Measurements from ENCODE around the gene NSUN3. TPM values are rescaled to one million over a fixed set of nuclear protein-coding genes. Genes with fewer than 3 reads are reported as not detected.

The NSUN3 gene
- total RNA-seq, 1 experiment from 2014 or later = 14.4 TPM

DNA sequence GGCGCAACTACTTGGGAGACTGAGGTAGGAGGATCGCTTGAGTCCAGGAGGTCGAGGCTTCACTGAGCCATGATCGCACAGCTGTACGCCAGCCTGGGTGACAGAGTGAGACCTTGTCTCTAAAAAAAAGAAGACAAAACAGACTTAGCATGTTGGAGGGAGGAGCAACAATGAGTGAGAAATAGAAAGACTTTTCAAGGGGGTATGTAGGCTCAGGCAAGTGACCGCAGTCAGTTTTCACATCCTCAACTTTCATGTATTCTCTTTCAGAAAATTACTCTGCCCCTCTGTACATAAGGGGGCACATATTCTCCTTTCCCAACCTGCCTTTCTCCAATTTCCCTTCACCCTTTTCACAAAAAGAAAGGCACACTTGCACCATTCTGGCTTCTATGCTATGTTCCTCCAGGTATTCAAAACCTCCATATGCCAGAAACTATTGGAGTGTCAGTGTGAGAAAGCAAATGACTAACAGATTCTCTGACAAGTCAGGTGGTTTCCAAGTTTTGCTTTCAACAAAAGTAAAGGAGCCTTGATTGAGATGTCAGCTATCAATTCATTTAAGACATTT lies 7.6 kb downstream of the NSUN3 start:
- TF ChIP-seq TCF7L2 (IDR thresholded peaks at IDR 0.05; ENCODE audit: low read depth, low read length) (no peak), SIN3A (IDR thresholded peaks at IDR 0.05; ENCODE audit: borderline replicate concordance, insufficient read depth, low read depth, low read length) (no peak), POLR2AphosphoS5 (IDR thresholded peaks at IDR 0.05; ENCODE audit: low read depth, low read length) (no peak)
- TF ChIP-seq, protein P1, sequence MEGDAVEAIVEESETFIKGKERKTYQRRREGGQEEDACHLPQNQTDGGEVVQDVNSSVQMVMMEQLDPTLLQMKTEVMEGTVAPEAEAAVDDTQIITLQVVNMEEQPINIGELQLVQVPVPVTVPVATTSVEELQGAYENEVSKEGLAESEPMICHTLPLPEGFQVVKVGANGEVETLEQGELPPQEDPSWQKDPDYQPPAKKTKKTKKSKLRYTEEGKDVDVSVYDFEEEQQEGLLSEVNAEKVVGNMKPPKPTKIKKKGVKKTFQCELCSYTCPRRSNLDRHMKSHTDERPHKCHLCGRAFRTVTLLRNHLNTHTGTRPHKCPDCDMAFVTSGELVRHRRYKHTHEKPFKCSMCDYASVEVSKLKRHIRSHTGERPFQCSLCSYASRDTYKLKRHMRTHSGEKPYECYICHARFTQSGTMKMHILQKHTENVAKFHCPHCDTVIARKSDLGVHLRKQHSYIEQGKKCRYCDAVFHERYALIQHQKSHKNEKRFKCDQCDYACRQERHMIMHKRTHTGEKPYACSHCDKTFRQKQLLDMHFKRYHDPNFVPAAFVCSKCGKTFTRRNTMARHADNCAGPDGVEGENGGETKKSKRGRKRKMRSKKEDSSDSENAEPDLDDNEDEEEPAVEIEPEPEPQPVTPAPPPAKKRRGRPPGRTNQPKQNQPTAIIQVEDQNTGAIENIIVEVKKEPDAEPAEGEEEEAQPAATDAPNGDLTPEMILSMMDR (IDR thresholded peaks at IDR 0.05) = no peak
- TF ChIP-seq, protein P2, sequence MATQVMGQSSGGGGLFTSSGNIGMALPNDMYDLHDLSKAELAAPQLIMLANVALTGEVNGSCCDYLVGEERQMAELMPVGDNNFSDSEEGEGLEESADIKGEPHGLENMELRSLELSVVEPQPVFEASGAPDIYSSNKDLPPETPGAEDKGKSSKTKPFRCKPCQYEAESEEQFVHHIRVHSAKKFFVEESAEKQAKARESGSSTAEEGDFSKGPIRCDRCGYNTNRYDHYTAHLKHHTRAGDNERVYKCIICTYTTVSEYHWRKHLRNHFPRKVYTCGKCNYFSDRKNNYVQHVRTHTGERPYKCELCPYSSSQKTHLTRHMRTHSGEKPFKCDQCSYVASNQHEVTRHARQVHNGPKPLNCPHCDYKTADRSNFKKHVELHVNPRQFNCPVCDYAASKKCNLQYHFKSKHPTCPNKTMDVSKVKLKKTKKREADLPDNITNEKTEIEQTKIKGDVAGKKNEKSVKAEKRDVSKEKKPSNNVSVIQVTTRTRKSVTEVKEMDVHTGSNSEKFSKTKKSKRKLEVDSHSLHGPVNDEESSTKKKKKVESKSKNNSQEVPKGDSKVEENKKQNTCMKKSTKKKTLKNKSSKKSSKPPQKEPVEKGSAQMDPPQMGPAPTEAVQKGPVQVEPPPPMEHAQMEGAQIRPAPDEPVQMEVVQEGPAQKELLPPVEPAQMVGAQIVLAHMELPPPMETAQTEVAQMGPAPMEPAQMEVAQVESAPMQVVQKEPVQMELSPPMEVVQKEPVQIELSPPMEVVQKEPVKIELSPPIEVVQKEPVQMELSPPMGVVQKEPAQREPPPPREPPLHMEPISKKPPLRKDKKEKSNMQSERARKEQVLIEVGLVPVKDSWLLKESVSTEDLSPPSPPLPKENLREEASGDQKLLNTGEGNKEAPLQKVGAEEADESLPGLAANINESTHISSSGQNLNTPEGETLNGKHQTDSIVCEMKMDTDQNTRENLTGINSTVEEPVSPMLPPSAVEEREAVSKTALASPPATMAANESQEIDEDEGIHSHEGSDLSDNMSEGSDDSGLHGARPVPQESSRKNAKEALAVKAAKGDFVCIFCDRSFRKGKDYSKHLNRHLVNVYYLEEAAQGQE (IDR thresholded peaks at IDR 0.05; ENCODE audit: insufficient read depth in 1 of 2, low read depth in 2 of 2, low read length in 1 of 2) = no peak

DNA sequence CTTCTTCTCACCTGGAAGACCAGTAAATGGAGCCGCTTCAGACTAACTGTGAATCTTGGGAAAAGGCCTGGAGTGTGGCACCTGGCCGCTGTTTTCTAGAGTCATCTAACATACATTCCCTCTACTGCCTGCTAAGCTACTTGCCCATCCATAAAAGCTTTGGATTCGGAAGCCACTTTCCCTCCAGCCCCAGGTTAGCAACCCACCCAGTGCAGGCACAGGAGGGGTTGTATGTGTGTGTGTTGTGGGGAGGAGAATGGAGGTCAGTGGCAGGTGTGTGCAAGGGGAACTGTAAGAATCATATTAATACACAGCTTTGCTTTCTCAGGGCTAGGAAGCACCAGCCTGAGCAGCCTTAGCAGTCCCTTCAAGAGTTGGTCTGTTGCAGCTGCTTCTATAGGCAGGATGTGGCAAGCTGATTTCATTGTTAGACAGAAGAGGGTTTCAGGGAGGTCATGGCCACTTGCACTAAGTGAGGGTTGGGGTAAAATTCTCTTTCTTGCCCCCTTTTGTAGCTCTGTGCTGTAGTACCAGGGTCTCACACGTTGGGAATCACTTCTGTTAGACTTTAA lies 8.9 kb downstream of the NSUN3 start:
- no peaks in the 10 kb centered on the region for H3K4me1 ChIP-seq (ENCODE audit: control insufficient read depth, insufficient read depth, low read length)
- no peak overlapping the region for H3K27ac ChIP-seq (ENCODE audit: low read length)
- H3K27me3 ChIP-seq (ENCODE audit: control insufficient read depth, insufficient read depth, low read length) = no peaks in the 10 kb centered on the region
- in situ Hi-C loops (cut with HindIII; ENCODE audit: low pct_unique_long_range_greater_than_20kb, low sequenced_read_pairs) (no loop called here), intact Hi-C loops (cut with micrococcal nuclease; ENCODE audit: unreplicated experiment) (no loop called here)
- ATAC-seq (no peak), DNase-seq (ENCODE audit: low read depth, low spot score) (no peak)
- BruUV-seq (replicated peaks) = no TSS peak
- ChIA-PET POLR2A (no interaction called here), CTCF (no interaction called here)
- TF ChIP-seq, protein P1 (IDR thresholded peaks at IDR 0.05) = no peak
- TF ChIP-seq POLR2AphosphoS5 (IDR thresholded peaks at IDR 0.05; ENCODE audit: low read depth, low read length) (no peak), TCF7L2 (IDR thresholded peaks at IDR 0.05; ENCODE audit: low read depth, low read length) (no peak), SIN3A (IDR thresholded peaks at IDR 0.05; ENCODE audit: borderline replicate concordance, insufficient read depth, low read depth, low read length) (no peak)
- TF ChIP-seq, protein P2 (IDR thresholded peaks at IDR 0.05; ENCODE audit: insufficient read depth in 1 of 2, low read depth in 2 of 2, low read length in 1 of 2) = no peak
- no peak overlapping the region for H3K4me3 ChIP-seq (ENCODE audit: low read depth in 2 of 2, low read length in 2 of 2)
- H3K36me3 ChIP-seq (ENCODE audit: control insufficient read depth, insufficient read depth, low read length) = no peaks in the 10 kb centered on the region
- H3K9me3 ChIP-seq (ENCODE audit: control insufficient read depth, insufficient read depth, low read depth, low read length) = no peaks in the 10 kb centered on the region

More for the DNA sequence above, 7.6 kb downstream of the NSUN3 start:
- DNase-seq (ENCODE audit: low read depth, low spot score) (no peak), ATAC-seq (no peak)
- Histone ChIP-seq H3K9me3 (ENCODE audit: control insufficient read depth, insufficient read depth, low read depth, low read length) (no peaks in the 10 kb centered on the region), H3K4me1 (ENCODE audit: control insufficient read depth, insufficient read depth, low read length) (no peaks in the 10 kb centered on the region), H3K27me3 (ENCODE audit: control insufficient read depth, insufficient read depth, low read length) (no peaks in the 10 kb centered on the region), H3K36me3 (ENCODE audit: control insufficient read depth, insufficient read depth, low read length) (no peaks in the 10 kb centered on the region), H3K27ac (ENCODE audit: low read length) (no peak overlapping the region), H3K4me3 (ENCODE audit: low read depth in 2 of 2, low read length in 2 of 2) (no peak overlapping the region)
- in situ Hi-C loops (cut with HindIII; ENCODE audit: low pct_unique_long_range_greater_than_20kb, low sequenced_read_pairs) = no loop called here
- ChIA-PET CTCF (no interaction called here), POLR2A (no interaction called here)
- intact Hi-C loops (cut with micrococcal nuclease; ENCODE audit: unreplicated experiment) = no loop called here
- no TSS peak for BruUV-seq (replicated peaks)
